ENCODE results near the gene RGMB.

- TF ChIP-seq TAF1 (IDR thresholded peaks at IDR 0.05; ENCODE audit: borderline replicate concordance, insufficient read depth, low read length) (no peak), REST (IDR thresholded peaks at IDR 0.05; ENCODE audit: insufficient read depth in 1 of 2, low read depth in 2 of 2, low read length in 2 of 2) (no peak), POLR2AphosphoS5 (IDR thresholded peaks at IDR 0.05; ENCODE audit: low read depth, low read length) (no peak), SIN3A (IDR thresholded peaks at IDR 0.05; ENCODE audit: borderline replicate concordance, insufficient read depth, low read length) (no peak)
Observed at GRCh38 chr5:98844865-98845264, 71.4 kb downstream of the RGMB start.
